Right atrium auricular region (tissue), 2 donors: ENCODE results near the gene MBD5. TPM values are rescaled to one million over a fixed set of nuclear protein-coding genes. Genes with fewer than 3 reads are reported as not detected.

Experiments
- DNase-seq: peaks from one replicate; pipeline ENCODE4 v3.0.0-alpha.2; 2019; ENCODE audit warnings: low spot score
- H3K27ac ChIP-seq, 2 donors: fragments of 200-600 bp; sonication (generic); 1 replicate in 1 of 2; 2 replicates in 1 of 2; pipeline ENCODE4 v1.5.1; 2016 to 2019
- H3K27me3 ChIP-seq, 2 donors: fragments of 200-600 bp; sonication (generic); one replicate each; pipeline versions ENCODE4 v1.5.1 to v1.6.0; 2017 to 2019
- H3K36me3 ChIP-seq: fragments of 200-600 bp; sonication (generic); one replicate; pipeline ENCODE4 v1.5.1; 2016
- H3K4me1 ChIP-seq, 2 donors: fragments of 200-600 bp; sonication (generic); one replicate each; pipeline versions ENCODE4 v1.5.1 to v1.6.0; 2017 to 2019
- H3K4me3 ChIP-seq, 2 donors: fragments of 200-600 bp; sonication (generic); 1 replicate in 1 of 2; 2 replicates in 1 of 2; pipeline ENCODE4 v1.5.1; 2017 to 2019; ENCODE audit warnings: mild to moderate bottlenecking in 1 of 2, moderate library complexity in 1 of 2
- H3K9me3 ChIP-seq, 2 donors: fragments of 200-600 bp; sonication (generic); one replicate each; pipeline ENCODE4 v1.5.1; 2019
- CTCF ChIP-seq, 2 donors: fragments of 200-600 bp; sonication (generic); IDR thresholded peaks; one replicate each; pipeline ENCODE4 v1.5.1; 2019; ENCODE audit warnings: antibody characterized with exemption in 2 of 2
- total RNA-seq, 2 donors: library from RNA; depleted of rRNA; stranded (reverse); fragments of >200 nt; gene quantifications; one replicate each; pipeline ENCODE4 v1.1.0, GENCODE V29; 2016

MBD5 gene
- total RNA-seq, 2 donors from 2014 or later = 14.5 to 22.8 TPM

GRCh38 chr2:148102641-148103040 lies 81.8 kb downstream of the MBD5 start:
- H3K4me3 ChIP-seq = no peak overlapping the region
- no peaks in the 10 kb centered on the region for H3K27me3 ChIP-seq
- no peaks in the 10 kb centered on the region for H3K4me1 ChIP-seq
- no peak for DNase-seq
- no peak overlapping the region for H3K27ac ChIP-seq
- TF ChIP-seq CTCF (IDR thresholded peaks at IDR 0.05) = no peak
- H3K36me3 ChIP-seq = no peaks in the 10 kb centered on the region
- no peaks in the 10 kb centered on the region for H3K9me3 ChIP-seq

- no peaks in the 10 kb centered on the region for H3K27me3 ChIP-seq
- no peak for TF ChIP-seq CTCF (IDR thresholded peaks at IDR 0.05)
- DNase-seq = no peak
- H3K36me3 ChIP-seq = no peaks in the 10 kb centered on the region
- H3K4me1 ChIP-seq = no peaks in the 10 kb centered on the region
- no peaks in the 10 kb centered on the region for H3K9me3 ChIP-seq
- no peak overlapping the region for H3K4me3 ChIP-seq
- H3K27ac ChIP-seq = no peak overlapping the region
Measured at GRCh38 chr2:148103946-148104345, 83.1 kb downstream of the MBD5 start.

GRCh38 chr2:148106331-148106730 lies 85.4 kb downstream of the MBD5 start:
- H3K36me3 ChIP-seq = no peaks in the 10 kb centered on the region
- no peak for DNase-seq
- H3K27me3 ChIP-seq = no peaks in the 10 kb centered on the region
- H3K27ac ChIP-seq = no peak overlapping the region
- H3K4me1 ChIP-seq = no peaks in the 10 kb centered on the region
- no peaks in the 10 kb centered on the region for H3K9me3 ChIP-seq
- no peak for TF ChIP-seq CTCF (IDR thresholded peaks at IDR 0.05)
- no peak overlapping the region for H3K4me3 ChIP-seq

GRCh38 chr2:148108385-148108784 lies 87.5 kb downstream of the MBD5 start:
- H3K36me3 ChIP-seq = no peaks in the 10 kb centered on the region
- DNase-seq = no peak
- no peaks in the 10 kb centered on the region for H3K9me3 ChIP-seq
- no peak overlapping the region for H3K27ac ChIP-seq
- no peaks in the 10 kb centered on the region for H3K4me1 ChIP-seq
- no peak overlapping the region for H3K4me3 ChIP-seq
- no peak for TF ChIP-seq CTCF (IDR thresholded peaks at IDR 0.05)
- no peaks in the 10 kb centered on the region for H3K27me3 ChIP-seq

GRCh38 chr2:148110184-148110583 lies 89.3 kb downstream of the MBD5 start:
- Histone ChIP-seq H3K9me3 (no peaks in the 10 kb centered on the region), H3K4me1 (no peaks in the 10 kb centered on the region), H3K36me3 (no peaks in the 10 kb centered on the region), H3K4me3 (no peak overlapping the region), H3K27ac (no peak overlapping the region), H3K27me3 (no peaks in the 10 kb centered on the region)
- no peak for DNase-seq
- TF ChIP-seq CTCF (IDR thresholded peaks at IDR 0.05) = no peak

- Histone ChIP-seq H3K27ac (no peak overlapping the region), H3K4me1 (no peaks in the 10 kb centered on the region), H3K27me3 (no peaks in the 10 kb centered on the region), H3K4me3 (no peak overlapping the region), H3K9me3 (no peaks in the 10 kb centered on the region), H3K36me3 (no peaks in the 10 kb centered on the region)
- TF ChIP-seq CTCF (IDR thresholded peaks at IDR 0.05) = no peak
- DNase-seq = no peak
Measured at GRCh38 chr2:148122788-148123187, 101.9 kb downstream of the MBD5 start.
